Measurements from ENCODE around the gene DDX3X.

DDX3X gene

GRCh38 chrX:41352329-41352838, 18.4 kb downstream of the DDX3X start:
- no peak overlapping the region for H3K4me3 ChIP-seq (ENCODE audit: low read depth, low read length)
- TF ChIP-seq ZFHX2 (tag by site-specific recombination; conservative IDR thresholded peaks at IDR 0.05), result no peak
- no peak for TF ChIP-seq ZNF530 (tag by site-specific recombination; IDR thresholded peaks at IDR 0.05; ENCODE audit: low read depth)
- TF ChIP-seq, protein P1, sequence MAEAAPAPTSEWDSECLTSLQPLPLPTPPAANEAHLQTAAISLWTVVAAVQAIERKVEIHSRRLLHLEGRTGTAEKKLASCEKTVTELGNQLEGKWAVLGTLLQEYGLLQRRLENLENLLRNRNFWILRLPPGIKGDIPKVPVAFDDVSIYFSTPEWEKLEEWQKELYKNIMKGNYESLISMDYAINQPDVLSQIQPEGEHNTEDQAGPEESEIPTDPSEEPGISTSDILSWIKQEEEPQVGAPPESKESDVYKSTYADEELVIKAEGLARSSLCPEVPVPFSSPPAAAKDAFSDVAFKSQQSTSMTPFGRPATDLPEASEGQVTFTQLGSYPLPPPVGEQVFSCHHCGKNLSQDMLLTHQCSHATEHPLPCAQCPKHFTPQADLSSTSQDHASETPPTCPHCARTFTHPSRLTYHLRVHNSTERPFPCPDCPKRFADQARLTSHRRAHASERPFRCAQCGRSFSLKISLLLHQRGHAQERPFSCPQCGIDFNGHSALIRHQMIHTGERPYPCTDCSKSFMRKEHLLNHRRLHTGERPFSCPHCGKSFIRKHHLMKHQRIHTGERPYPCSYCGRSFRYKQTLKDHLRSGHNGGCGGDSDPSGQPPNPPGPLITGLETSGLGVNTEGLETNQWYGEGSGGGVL (tag by site-specific recombination; IDR thresholded peaks at IDR 0.05), result no peak
- TF ChIP-seq, protein P2, sequence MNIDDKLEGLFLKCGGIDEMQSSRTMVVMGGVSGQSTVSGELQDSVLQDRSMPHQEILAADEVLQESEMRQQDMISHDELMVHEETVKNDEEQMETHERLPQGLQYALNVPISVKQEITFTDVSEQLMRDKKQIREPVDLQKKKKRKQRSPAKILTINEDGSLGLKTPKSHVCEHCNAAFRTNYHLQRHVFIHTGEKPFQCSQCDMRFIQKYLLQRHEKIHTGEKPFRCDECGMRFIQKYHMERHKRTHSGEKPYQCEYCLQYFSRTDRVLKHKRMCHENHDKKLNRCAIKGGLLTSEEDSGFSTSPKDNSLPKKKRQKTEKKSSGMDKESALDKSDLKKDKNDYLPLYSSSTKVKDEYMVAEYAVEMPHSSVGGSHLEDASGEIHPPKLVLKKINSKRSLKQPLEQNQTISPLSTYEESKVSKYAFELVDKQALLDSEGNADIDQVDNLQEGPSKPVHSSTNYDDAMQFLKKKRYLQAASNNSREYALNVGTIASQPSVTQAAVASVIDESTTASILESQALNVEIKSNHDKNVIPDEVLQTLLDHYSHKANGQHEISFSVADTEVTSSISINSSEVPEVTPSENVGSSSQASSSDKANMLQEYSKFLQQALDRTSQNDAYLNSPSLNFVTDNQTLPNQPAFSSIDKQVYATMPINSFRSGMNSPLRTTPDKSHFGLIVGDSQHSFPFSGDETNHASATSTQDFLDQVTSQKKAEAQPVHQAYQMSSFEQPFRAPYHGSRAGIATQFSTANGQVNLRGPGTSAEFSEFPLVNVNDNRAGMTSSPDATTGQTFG (tag by site-specific recombination; IDR thresholded peaks at IDR 0.05; ENCODE audit: borderline replicate concordance), result no peak
- TF ChIP-seq ZNF155 (tag by site-specific recombination; IDR thresholded peaks at IDR 0.05), result no peak
- no peak for TF ChIP-seq ZNF561 (tag by site-specific recombination; IDR thresholded peaks at IDR 0.05; ENCODE audit: borderline replicate concordance)
- TF ChIP-seq ZNF830 (tag by site-specific recombination; IDR thresholded peaks at IDR 0.05; ENCODE audit: low read depth), result no peak
- no peak for TF ChIP-seq YY2 (tag by site-specific recombination; IDR thresholded peaks at IDR 0.05)
- no peak for TF ChIP-seq ZBTB8A (tag by site-specific recombination; IDR thresholded peaks at IDR 0.05)
- TF ChIP-seq KLF9 (tag by site-specific recombination; IDR thresholded peaks at IDR 0.05; ENCODE audit: low read depth), result no peak
- TF ChIP-seq ZNF23 (tag by site-specific recombination; IDR thresholded peaks at IDR 0.05; ENCODE audit: borderline replicate concordance), result no peak
- TF ChIP-seq SALL2 (tag by site-specific recombination; IDR thresholded peaks at IDR 0.05; ENCODE audit: borderline replicate concordance), result no peak
- TF ChIP-seq OSR2 (tag by site-specific recombination; IDR thresholded peaks at IDR 0.05), result no peak
- no peak for TF ChIP-seq KLF7 (tag by site-specific recombination; IDR thresholded peaks at IDR 0.05; ENCODE audit: borderline replicate concordance)
- TF ChIP-seq ZNF768 (tag by site-specific recombination; IDR thresholded peaks at IDR 0.05), result no peak
- no peaks in the 10 kb centered on the region for H3K4me1 ChIP-seq (ENCODE audit: control insufficient read depth, insufficient read depth, low read length)
- peaks cover 14 to 30% of the 10 kb centered on the region in 2 experiments for H3K36me3 ChIP-seq (ENCODE audit: control insufficient read depth in 2 of 2, insufficient read depth in 1 of 2, low read length in 2 of 2)
- H3K27ac ChIP-seq (ENCODE audit: extremely low read depth, low read depth, low read length), result peak overlapping the region; percentile 35; the same call in 1 of the 2 replicates
- CTCF ChIA-PET, result no interaction called here
- POLR2A ChIA-PET, result interaction anchor here (0.6 to 1.1 kb wide), 4 partner anchors 12 to 1625 kb away, joined by 3 to 6 read pairs (median 3); no protein-coding TSS in a partner anchor
- no peaks in the 10 kb centered on the region for H3K9me3 ChIP-seq (ENCODE audit: control insufficient read depth, insufficient read depth, low read depth, low read length)

DNA sequence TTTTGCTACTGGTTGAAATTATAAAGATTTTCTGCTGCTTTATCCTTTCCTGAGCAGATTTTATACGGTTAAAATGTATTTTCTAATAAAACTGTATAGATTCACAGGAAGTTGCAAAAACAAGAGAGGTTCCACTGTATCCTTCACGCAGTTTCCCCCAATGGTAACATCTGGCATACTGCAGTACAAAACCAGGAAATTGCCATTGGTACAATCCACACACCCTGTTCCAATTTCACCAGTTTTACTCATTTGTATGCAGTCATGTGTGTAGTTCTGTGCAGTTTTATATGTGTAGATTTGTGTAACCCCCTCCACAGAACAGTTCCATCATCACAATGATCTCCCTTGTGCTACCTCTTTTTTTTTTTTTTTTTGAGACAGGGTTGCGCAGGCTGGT, 20.0 kb downstream of the DDX3X start:
- Histone ChIP-seq H3K27ac (ENCODE audit: extremely low read depth, low read depth, low read length) (no peak overlapping the region), H3K4me1 (ENCODE audit: control insufficient read depth, insufficient read depth, low read length) (no peaks in the 10 kb centered on the region), H3K36me3 (ENCODE audit: control insufficient read depth in 2 of 2, insufficient read depth in 1 of 2, low read length in 2 of 2) (peaks cover 0 to 15% of the 10 kb centered on the region in 2 experiments; a peak in 1 of 3 replicates), H3K9me3 (ENCODE audit: control insufficient read depth, insufficient read depth, low read depth, low read length) (no peaks in the 10 kb centered on the region), H3K4me3 (ENCODE audit: low read depth, low read length) (no peak overlapping the region)
- ChIA-PET CTCF (interaction anchor here (0.6 kb wide), 2 partner anchors 114 to 526 kb away, joined by 3 to 6 read pairs; no protein-coding TSS in a partner anchor), POLR2A (interaction anchor here (0.6 to 0.7 kb wide), 3 partner anchors 17 to 482 kb away, joined by 3 to 4 read pairs (median 4); no protein-coding TSS in a partner anchor)
- TF ChIP-seq, protein P3, sequence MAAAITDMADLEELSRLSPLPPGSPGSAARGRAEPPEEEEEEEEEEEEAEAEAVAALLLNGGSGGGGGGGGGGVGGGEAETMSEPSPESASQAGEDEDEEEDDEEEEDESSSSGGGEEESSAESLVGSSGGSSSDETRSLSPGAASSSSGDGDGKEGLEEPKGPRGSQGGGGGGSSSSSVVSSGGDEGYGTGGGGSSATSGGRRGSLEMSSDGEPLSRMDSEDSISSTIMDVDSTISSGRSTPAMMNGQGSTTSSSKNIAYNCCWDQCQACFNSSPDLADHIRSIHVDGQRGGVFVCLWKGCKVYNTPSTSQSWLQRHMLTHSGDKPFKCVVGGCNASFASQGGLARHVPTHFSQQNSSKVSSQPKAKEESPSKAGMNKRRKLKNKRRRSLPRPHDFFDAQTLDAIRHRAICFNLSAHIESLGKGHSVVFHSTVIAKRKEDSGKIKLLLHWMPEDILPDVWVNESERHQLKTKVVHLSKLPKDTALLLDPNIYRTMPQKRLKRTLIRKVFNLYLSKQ (tag by site-specific recombination; IDR thresholded peaks at IDR 0.05; ENCODE audit: borderline replicate concordance), result no peak
- TF ChIP-seq ZNF529 (tag by site-specific recombination; IDR thresholded peaks at IDR 0.05; ENCODE audit: insufficient replicate concordance) (peak; percentile 100), ZBTB49 (tag by site-specific recombination; IDR thresholded peaks at IDR 0.05; ENCODE audit: low read depth) (no peak), GLIS2 (tag by site-specific recombination; IDR thresholded peaks at IDR 0.05) (no peak), ZNF184 (tag by site-specific recombination; IDR thresholded peaks at IDR 0.05) (no peak)
- TF ChIP-seq, protein P4, sequence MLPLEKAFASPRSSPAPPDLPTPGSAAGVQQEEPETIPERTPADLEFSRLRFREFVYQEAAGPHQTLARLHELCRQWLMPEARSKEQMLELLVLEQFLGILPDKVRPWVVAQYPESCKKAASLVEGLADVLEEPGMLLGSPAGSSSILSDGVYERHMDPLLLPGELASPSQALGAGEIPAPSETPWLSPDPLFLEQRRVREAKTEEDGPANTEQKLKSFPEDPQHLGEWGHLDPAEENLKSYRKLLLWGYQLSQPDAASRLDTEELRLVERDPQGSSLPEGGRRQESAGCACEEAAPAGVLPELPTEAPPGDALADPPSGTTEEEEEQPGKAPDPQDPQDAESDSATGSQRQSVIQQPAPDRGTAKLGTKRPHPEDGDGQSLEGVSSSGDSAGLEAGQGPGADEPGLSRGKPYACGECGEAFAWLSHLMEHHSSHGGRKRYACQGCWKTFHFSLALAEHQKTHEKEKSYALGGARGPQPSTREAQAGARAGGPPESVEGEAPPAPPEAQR (tag by site-specific recombination; IDR thresholded peaks at IDR 0.05), result no peak

All from HEK293 (cell line).